HG03432 (cell line): ENCODE data around the gene PTPRN2.

ENCODE experiments used
- ATAC-seq: cut with Tn5 transposase; IDR thresholded peaks from one replicate; pipeline ENCODE4 v1.9.1; 2021; ENCODE audit warnings: mild to moderate bottlenecking, moderate library complexity; ENCODE audit not compliant: unreplicated experiment

PTPRN2 gene

DNA sequence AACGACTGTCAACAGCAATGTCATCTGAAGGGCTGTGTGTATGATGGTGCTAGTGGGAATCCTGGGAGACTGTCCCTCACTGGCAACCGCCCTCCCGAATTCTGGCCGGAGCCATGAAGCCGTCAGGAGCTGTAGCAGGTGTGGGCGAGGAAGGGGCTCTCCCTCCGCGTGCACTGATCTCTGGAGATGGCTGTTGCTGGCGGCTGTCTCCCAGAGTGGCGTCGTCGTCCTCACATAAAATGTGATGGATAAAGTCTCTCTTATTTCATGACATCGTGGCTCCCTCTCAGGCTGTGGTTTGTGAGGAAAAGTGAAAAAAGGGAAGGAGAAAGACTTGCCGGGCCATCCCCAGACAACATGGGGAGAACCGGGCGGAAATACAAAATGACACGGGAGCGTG lies 1034.4 kb downstream of the PTPRN2 start:
- no peak for ATAC-seq

DNA sequence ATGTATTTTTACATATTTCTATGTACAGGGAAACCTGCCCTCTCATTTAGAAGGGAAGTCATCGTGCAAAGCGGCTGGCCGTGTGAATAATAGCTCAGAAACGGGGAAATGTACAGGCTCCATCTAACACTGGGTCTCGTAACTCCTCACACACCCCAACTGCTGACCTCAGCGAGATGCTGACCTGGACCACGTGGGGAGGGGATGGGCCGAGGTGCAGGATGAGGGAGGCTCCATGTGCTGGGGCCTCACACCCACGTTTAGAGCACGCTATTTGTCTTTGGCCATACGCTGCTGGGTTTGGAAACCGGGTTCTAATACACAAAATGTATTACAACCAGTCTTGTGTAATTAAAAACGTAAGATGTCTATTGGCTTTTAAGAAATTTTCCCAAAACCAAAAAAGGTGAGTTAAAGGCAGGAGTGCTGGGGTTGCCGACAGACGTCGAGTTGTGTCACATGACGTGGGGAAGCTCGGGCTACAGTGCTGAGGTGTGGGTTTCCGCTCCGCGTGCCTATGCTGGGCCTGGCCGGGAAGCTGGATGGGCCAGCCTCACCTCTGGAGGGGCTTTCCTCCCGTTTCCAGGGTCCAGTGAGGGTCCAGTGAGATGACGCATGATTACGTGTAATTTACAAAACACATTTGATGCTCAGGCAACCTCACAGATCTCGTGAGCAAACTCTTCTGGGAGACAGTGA lies 1035.2 kb downstream of the PTPRN2 start:
- no peak for ATAC-seq

DNA sequence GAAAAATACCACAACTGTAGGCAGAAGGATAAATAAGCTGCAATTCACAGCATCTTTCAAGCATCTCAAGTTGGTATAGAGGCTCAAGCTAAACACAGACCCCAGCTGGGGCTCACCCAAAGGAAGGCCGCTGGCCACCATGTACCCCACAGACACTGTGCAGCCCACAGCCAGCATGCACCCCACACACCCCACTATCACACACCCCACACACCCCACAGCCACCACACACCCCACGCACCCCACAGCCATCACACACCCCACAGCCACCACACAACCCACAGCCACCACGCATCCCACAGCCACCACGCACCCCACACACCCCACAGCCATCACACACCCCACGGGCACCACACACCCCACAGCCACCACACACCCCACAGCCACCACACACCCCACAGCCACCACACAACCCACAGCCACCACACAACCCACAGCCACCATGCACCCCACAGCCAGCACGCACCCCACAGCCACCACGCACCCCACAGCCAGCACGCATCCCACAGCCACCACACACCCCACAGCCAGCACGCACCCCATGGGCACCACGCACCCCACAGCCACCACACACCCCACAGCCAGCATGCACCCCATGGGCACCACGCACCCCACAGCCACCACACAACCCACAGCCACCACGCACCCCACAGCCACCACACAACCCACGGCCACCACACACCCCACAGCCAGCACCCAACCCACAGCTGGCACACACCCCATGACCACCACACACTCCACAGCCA lies 1036.1 kb downstream of the PTPRN2 start:
- no peak for ATAC-seq

DNA sequence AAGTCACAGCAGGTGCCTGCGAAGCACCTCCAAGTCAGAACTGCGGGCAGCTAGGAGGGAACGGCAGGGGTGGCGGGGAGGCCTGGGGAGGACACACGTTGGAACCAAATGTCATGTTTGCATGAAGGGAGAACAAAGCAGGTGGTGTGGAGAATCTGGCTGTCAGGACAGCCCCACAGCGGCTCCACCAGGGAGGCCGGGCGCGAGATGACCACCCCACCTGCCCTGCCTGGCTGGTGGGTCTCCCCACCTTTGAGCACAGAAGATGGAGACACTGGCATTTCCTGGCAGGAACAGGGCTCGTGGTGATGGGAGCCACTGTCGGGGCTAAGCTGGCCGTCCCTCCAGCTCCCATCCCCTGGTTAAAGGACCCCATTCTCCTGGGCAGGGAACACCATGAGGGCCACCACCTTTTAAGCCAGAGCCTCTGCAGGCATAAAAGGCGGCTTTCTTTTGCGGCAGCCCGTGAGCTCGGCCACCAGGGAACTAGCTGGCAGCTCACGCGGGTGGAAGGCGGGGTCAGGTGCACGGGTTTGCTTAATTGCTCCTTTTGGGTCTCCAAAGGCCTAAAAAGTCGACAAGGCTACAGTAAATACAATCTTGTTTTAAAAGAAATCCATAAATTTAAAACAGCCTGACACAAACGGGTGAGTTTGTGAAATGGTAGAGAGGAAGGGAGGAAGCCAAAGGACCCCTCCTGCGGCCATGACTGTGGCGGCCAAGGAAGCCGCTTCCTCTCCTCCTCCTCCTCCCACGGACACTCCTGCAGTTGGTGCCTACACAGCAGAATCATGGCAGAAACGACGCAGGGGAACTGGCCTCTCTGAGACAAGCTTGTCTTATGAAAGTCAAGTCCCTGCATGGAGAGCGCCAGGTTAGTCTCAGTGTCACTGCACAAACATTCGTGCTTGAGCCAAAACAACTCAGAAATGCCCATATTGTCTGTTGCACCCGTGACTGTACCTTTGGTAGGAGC lies 1037.0 kb downstream of the PTPRN2 start:
- ATAC-seq: no peak

DNA sequence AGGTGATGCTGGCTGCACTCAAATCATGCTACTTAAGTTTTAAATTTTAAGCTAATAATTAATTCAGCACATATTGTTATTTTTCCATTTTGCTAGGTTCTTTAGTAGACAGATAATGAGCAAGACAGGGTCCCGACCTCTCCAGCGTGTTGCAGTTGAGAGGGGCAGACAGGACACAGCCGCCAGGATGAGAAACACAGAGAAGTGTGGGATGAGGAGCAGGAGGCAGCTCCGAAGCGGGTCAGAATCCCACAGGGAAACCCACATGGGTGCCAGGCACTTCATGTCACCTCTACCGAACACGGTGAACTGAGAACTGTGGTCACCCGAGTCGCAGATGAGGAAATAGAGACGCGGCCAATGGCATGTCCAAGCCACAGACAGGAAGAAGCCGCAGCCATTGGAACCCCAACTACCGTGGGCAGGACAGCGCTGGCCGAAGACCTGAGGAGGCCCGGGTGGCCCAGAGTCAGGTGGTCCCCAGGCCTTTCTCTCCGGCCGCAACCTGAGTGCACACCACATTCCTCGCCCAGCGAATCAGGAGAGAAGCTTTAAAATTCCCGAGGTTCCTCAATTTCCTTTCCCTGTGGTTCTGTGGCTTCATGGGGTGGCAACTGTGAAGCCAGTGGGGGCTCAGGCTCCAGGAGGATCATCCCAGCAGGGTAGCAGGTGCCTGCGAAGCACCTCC lies 1037.9 kb downstream of the PTPRN2 start:
- no peak for ATAC-seq

DNA sequence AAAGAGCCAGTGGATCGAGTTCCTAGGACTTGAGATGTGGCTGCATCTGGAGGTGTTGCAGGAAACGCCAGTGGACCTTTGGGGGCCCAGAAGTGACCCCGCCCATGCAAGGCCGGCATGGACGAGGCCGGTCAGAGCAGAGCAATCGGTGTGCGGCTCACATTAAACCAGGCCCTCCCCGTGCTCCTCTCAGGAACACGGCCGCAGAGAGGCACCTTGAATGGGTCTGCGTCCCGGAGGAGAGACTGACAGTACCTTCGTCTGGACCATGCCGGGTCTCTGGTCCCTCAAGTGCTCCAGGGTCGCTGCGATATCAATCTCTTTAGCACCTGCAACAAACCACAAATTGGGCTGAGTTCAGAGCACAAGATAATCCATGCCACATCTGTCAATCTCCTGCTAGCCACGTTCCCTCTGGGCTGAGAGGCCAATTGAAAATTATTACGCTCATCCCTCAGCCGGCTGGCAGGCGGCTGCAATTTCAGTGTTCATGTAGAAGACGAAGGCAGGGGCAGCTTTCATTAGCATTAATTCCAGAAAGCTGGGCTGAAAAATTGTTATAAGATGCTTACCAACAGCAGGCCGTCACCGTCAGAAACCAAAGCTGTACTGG lies 1038.8 kb downstream of the PTPRN2 start:
- no peak for ATAC-seq

DNA sequence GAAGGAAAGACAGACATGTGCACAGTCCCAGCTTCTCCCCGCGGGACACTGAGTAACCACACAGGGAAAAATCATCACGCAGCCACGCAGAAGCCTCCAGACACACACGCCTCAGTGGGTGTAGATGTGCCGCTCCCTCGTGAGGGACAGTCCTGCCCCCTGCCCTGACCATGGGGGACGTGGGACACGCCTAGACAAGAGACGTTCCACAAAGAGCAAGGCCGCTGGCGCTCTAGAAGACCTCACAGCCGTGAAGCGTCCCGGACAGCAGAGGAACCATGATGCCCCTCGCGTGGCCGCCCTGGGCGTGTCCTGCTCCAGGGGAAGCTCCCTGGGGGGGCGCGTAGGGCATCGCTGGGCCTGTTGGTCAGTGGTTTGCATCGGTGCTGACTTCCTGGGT lies 1040.0 kb downstream of the PTPRN2 start:
- no peak for ATAC-seq

DNA sequence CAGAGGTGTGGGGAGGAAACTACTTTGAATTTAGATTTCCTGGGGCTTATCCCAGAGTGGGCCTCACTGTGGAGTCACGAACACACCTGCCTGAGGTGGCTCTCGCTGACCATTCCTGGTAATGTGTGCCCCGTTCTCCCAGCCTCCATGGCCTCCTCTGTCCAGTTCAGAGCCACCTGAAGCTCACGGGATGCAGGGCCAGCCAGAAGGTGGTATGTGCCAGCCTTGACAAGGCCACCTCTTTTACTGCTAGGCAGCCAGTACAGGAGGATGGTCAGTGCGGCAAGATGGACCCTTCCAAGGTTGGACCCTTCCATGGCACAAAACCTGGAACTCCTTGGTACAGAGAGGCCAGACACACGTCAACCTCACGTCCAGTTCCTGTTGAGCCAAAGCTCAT lies 1040.5 kb downstream of the PTPRN2 start:
- no peak for ATAC-seq

DNA sequence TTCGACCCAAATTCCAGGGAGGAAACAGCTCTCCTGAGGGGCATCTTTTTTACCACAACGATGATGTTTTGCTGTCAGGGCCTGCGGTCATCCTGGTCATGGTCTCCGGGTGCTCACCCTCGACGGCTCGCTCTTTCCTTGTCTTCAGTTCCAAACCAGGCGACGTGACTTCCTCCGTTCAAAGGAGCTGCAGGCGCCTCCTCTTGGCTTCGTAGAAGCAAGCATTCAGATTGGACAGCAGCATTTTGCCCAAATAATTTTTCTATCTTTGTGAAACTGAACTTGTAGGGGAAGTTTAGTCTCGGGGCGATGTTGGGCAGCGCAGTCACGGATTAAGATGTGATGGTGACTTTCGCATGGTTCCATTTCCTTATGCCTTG lies 1042.0 kb downstream of the PTPRN2 start:
- no peak for ATAC-seq

DNA sequence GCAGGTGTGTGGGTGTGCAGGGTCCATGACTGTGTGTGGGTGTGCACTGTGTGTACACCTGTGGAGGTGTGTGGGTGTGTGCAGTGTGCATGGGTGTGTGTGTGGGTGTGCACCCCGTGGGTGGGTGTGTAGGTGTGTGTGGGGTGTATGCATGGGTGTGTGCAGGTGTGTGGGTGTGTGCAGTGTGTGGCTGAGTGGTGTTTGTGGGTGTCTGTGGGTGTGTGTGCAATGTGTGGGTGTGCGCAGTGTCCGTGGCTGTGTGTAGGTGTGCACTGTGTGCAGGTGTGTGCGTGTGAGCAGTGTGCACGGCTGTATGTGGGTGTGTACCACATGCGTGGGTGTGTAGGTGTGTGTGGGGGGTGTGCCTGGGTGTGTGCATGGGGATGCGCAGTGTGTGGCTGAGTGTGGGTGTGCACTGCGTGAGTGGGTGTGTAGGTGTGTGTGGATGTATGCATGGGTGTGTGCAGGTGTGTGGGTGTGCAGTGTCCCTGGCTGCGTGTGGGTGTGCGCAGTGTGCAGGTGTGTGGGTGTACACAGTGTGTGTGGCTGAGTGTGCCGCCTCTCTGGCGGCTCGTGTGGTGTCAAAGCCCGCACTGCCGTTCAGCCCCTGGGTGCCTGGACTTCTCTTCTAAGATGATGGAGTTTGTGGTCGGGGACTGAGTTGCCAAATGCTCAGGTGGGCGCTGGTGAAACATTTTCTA lies 1042.5 kb downstream of the PTPRN2 start:
- ATAC-seq: no peak

DNA sequence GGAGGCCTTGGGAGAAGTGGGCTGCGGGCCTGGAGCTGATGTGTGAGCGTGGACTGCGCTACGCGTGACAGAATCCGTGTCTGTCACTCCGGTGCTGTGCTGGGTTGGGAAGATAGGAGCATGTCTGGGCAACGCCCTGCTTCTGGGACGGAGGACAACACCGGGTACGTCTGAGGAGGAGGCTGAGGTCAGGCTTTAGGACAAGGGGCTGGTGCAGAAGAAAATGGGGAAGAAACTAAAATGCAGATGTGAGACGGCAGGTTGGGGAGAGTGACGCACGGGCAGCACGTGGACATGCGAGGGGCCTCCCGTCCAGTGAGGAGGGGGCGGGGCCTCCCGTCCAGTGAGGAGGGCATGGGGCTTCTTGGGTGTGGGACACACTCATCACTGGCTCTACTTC lies 1043.4 kb downstream of the PTPRN2 start:
- ATAC-seq: no peak

DNA sequence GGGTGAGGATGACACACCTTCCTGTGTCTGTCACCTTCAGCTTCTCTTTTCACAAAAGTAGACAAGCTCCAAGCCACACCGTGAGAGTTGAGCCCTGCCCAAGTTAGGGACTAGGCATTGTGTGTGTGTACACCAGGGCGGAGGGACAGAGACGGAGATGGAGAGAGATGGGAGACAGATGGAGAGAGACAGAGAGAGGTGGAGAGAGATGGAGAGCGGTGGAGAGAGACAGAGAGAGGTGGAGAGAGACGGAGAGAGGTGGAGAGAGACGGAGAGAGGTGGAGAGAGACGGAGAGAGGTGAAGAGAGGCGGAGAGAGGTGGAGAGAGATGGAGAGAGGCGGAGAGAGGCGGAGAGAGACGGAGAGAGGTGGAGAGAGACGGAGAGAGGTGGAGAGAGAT lies 1043.8 kb downstream of the PTPRN2 start:
- no peak for ATAC-seq

DNA sequence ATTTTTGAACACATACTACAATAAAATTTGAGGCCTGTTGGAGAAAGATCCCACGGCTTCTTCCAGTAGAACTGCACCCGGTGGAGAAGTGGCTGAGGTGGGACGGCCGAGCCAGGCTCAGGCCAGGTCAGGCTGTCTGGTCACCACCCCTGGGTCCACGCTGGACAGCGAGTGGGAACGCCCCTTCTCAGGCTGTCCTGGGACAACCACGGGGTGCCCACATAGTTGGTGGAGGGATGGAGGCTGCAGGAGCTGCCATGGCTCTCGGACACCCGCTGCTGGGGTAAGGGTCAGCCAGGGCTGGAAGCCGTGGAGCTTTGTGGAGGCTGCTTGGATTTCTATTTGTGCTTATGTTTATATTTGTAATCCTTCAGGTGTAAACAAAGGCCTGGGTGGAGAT lies 1044.3 kb downstream of the PTPRN2 start:
- no peak for ATAC-seq

DNA sequence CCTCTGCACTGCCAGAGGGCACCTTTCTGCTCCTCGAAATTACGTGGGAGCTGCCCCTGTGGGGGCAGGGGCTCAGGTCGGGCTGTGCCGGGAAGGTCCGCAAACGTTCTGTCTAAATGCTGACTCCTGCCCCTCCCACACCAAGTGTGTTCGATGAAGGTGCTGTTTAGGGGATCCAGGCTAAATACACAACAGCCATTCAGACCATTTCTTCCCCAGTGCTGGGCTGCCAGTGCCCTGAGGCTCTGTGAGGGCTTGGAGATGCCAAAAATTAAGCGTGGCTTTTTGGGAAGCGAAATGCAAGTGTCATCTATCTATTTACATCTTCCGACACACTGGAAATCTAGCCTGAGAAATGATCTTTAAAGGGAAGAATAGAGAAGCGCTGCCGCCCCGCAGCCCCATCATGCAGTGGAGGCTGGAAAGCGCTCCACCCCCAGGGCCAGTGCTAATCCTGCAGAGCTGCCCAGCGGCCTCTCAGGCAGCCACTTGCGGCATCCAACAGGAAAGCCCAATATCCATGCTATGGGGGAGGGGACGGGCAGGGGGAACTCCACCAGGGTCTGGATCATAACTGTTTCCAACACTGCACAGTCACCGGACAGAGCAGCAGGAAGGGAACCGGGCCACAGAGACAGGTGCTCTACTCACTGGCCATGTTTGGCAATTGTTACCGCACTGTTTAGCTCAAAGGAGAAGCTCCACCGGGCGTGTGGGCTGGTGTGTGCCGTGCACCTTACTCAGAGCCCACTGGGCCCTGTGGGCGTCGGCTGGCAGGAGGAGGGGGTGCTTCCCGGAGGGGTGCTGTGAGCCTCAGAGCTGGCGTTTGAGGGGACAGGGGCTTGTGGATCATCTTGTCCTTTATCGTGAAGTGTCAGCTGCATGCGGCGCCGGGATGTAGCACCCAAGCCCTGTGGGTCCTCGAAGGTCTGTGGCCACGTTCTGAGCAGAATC lies 1045.3 kb downstream of the PTPRN2 start:
- ATAC-seq: no peak

DNA sequence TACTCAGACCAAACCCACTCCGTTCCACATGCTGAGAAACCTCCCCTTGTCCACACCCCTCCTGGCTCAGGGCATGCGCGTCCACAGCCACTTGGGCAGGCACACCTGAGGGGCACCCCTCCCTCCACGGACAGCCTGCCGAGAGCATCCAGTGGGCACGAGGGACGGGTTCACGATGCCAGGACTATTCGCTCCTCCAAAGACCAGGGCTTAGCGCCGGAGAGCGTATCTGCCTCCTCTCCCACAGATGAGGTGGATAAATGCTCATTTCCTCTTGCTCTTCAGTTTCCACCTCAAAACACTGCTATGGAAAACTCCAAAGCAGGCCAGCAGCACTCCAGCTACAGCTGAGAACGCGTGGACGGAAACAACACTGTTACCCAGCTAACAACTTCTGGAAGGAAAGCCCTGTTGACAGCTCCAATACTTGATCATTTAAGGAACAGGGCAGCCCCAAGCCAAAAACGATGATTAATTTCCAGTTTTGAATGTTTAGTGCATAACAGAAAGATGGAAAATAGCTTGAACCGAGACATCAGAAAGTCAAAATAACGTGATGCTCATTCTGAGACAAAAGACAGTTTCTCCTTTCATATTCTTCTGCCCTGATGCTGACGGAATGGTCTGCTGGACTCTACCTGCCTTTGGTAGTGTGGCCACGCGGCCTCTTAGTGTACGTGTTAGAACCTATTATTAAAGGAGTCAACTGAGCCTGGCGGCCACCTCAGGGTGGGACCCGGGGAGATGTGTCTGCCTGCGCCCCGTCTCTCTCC lies 1046.1 kb downstream of the PTPRN2 start:
- ATAC-seq: no peak

DNA sequence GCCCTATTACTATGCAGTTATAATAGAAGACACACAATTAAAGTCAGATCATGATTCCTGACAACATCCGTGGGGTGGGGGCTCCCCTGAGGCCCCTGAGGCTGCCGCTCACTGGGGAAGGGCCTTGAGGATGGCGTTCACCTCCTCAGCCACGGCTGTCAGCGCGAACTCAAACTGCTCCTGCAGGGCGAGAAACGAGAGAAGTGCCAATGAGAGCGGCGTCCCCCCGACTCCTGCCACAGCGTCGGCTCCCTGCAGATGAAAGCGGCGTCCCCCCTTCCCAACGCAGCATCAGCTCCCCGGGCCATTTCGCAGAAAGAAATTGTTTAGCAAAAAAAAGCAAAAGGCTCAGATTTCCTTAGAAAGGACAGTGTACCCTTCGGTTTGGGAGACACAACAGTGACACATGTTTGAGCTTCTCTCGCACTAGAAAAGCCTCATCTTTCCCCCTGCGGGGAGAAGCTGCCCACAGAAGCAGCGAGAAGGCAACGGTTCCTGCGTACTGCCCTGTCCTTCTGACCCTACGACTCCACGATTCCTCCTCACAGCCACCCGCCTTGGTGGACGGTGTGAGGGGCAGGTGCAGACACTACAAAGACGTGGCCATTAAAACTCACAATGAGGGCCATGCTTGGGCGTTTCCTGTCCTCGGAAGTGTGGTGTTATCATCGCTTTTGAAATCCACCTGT lies 1046.9 kb downstream of the PTPRN2 start:
- no peak for ATAC-seq

DNA sequence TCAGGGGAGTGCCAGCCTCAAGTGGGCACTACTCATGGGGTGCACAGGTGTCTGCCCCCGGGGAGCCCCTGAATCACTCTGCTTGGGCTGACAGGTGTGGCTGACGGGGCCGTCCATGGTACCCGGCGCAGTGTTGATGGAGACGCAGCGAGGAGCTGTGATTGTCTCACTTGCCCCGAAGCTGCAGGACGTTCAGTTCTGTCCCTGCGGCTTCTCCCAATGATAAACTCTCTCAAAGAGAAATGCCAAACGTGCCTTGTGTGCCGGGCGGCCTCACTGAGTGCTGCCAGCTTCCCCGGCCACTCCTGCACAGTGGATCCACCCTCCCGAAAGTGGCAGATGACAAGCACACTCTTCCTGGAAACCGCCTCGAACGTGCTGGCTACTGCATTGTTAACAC lies 1047.6 kb downstream of the PTPRN2 start:
- no peak for ATAC-seq
